K562 treated with DMSO at 1 percent for 48 hours (cell line): ENCODE results near the gene ZYG11B. TPM values are rescaled to one million over a fixed set of nuclear protein-coding genes. Genes with fewer than 3 reads are reported as not detected.

ENCODE experiments used
- total RNA-seq: library from RNA; unstranded; fragments of 300-600 nt; gene quantifications from 2 replicates; pipeline ENCODE4 v1.2.3, GENCODE V29; 2022; ENCODE audit warnings: low replicate concordance; ENCODE audit errors: extremely low read depth

The ZYG11B gene
- not detected in 2 replicates for total RNA-seq

DNA sequence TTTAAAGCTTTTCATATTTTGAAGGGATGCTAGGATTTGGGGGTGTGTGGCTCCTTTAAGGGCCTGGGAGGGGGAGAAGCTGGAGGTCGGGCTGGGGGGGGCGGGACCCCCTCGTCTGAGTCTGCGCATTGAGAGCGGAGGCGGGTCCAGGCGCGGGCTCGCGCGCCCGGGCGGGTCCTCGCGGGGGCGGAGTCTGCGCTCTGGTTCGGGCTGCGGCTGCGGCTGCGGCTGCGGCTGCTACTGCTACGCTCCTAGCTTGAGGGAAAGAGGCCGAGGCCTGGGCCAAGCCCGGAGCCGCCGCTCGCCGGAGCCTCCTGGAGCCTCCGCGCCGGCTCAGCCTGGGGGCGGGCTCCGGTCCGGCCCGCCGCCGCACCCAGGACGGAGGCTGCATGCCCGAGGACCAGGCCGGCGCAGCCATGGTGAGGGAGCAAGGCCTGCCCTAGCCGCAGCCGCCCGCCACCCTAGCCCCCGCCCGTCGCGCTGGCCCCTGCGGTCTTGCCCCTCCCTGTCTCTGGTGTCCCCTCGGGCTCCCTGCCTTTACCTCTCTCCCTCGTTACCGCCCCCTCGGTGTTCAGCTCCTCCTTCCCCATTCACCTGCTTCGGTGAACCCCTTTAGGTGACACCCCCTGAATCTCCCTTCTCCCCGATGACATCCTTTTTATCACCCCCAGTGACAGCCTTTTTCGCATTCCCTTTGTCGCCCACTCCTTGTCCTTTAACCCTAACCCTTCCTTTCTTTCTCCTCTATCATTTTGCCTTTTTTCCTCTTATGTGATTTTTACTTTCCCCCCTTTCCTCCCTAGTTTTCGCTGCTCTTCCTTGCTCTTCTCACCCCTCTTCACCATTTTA lies at the start of gene ZYG11B:
TSS of gene ZYG11B (plus strand) at position 189 of the 849 bp plus-strand sequence. CDS start at position 390, 201 bp downstream.

DNA sequence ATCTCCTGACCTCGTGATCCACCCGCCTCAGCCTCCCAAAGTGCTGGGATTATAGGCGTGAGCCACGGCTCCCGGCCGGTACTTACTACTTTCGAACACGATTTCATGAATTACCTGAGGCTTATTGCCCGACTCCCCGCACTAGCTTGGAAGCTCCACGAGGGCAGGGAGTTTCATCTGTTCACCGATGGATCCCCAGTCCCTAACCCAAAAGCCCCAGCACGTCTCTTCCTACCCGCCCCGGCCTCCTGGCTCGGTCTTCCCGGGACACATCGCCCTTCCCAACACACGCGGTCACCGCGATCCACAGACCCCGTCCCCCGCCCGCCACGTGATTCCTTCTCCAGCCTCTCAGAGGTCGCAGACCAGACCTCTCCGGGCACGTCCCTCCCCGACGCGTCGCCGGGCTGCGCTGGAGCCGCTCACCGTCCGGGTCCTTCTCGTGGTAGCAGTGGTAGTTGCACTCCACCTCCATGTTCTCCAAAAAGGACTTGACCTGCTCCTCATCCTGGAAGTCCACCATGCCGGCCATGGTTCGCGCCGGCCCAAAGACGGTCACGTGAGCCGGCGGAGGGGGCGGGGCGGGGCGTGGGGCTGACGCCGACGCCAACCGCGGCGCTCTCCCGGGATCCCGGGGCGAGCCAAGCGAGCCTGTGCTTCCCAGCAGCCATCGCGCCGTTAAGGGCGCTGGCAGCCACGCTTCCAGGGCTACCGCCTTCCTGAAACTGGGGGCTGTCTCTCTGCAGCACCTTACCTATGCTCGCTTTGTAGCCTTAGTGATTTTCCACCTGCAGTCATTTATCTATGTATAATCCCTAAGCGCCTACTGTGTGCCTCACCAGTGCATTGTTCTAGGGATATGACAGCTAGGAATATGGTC lies 28.2 kb upstream of the ZYG11B start, which contains the start of gene COA7:
TSS of gene COA7 (minus strand) at position 553 of the 880 bp plus-strand sequence. CDS start at position 532, 21 bp downstream.

DNA sequence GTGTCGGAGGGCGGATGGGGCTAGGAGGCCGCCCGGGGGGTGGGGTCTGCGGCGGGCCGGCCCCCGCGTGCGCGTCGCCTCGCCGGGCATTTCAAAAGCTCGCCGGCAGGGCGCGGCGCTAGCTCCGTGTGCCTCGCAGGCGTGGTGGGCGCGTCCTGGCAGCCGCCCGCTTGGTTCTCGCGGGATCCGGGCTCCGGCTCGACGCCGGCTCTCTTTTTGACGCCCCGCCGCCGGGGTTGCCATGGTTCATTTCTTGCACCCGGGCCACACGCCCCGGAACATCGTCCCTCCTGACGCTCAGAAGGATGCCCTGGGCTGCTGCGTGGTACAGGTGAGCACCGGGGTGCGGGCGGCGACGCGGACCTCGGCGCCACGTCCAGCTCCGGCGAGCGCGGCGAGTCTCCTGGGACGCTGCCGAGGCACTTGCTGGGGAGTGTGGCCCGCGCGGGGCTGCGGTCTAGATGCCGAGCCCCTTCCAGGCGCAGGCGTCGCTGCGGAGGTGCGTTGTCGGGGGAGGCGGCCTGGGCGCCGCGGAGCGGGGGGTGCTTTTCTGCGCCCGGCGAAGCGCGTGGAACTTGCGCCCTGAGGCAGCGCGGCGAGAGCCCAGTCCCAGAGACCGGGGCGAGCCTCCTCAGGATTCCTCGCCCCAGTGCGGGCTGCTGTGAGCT lies 116.5 kb downstream of the ZYG11B start, which contains the start of gene ZYG11A:
TSS of gene ZYG11A (plus strand) at position 118 of the 668 bp plus-strand sequence. CDS start at position 242, 124 bp downstream.

Other genes with a start within 250 kb of the ZYG11B start
- not detected in 2 replicates for gene TUT4, start 173.4 kb upstream of the ZYG11B start, total RNA-seq
- not detected in 2 replicates for gene GPX7, start 124.1 kb upstream of the ZYG11B start, total RNA-seq
- gene SHISAL2A, start 93.3 kb upstream of the ZYG11B start, total RNA-seq = not detected in 2 replicates
- gene COA7, start 28.1 kb upstream of the ZYG11B start, total RNA-seq = not detected in 2 replicates
- not detected in 2 replicates for gene ZYG11A, start 116.3 kb downstream of the ZYG11B start, total RNA-seq
- gene ECHDC2, start 195.3 kb downstream of the ZYG11B start, total RNA-seq = not detected in 2 replicates
- gene SCP2, start 200.8 kb downstream of the ZYG11B start, total RNA-seq = not detected in 2 replicates